PC-3 (cell line): ENCODE data around the gene OTOP1. TPM values are rescaled to one million over a fixed set of nuclear protein-coding genes. Genes with fewer than 3 reads are reported as not detected.
"Not testable (repeated sequence)": the region's sequence is repeated elsewhere in the genome, so short reads cannot be mapped to it uniquely, and the experiment has no call there.

Experiments used
- ATAC-seq: fragments of 200-7000 bp; cut with Tn5 transposase; 2 replicates; pipeline ENCODE4 v1.9.1; 2020; ENCODE audit warnings: mild to moderate bottlenecking, moderate library complexity
- BruUV-seq: library from RNA; stranded (reverse); fragments of 400-500 nt; replicated peaks from 2 replicates; lab custom pipeline; 2021; lab: Mats Ljungman, UMichigan
- CTCF ChIA-PET: fragments of 300-600 bp; sonication (Branson Sonifier 250); formaldehyde crosslinking; loops from one replicate; lab custom pipeline; 2022; ENCODE audit warnings: antibody characterized with exemption; lab: Charles Lee
- POLR2A ChIA-PET: fragments of 300-600 bp; sonication (Branson Sonifier 250); formaldehyde crosslinking; loops from one replicate; lab custom pipeline; 2022; ENCODE audit warnings: antibody characterized with exemption; ENCODE audit not compliant: unreplicated experiment; lab: Charles Lee
- DNase-seq: peaks from one replicate; pipeline ENCODE4 v3.0.0-alpha.2; 2015
- H2AFZ ChIP-seq: fragments of 300-600 bp; sonication (generic); 2 replicates; pipeline ENCODE4 v1.6.0; 2016; ENCODE audit warnings: antibody characterized with exemption, low read length
- H3F3A ChIP-seq: fragments of 300-600 bp; sonication (generic); one replicate; pipeline ENCODE4 v1.6.0; 2017; ENCODE audit warnings: antibody characterized with exemption, low read length, control low read depth, mild to moderate bottlenecking; ENCODE audit not compliant: unreplicated experiment
- H3K27ac ChIP-seq: fragments of 300-600 bp; sonication (generic); 2 replicates; pipeline ENCODE4 v1.5.1; 2016; ENCODE audit warnings: mild to moderate bottlenecking, low read length
- H3K27me3 ChIP-seq: fragments of 300-600 bp; sonication (generic); 2 replicates; pipeline ENCODE4 v1.6.1; 2016; ENCODE audit warnings: low read length, mixed read lengths
- H3K36me3 ChIP-seq: fragments of 300-600 bp; sonication (generic); 2 replicates; pipeline ENCODE4 v1.6.1; 2016; ENCODE audit warnings: low read depth, mixed run types, low read length, mixed read lengths
- H3K4me1 ChIP-seq: fragments of 300-600 bp; sonication (generic); 2 replicates; pipeline ENCODE4 v1.5.1; 2016; ENCODE audit warnings: low read length; ENCODE audit not compliant: insufficient read depth
- H3K4me2 ChIP-seq: fragments of 300-600 bp; sonication (generic); 2 replicates; pipeline ENCODE4 v1.6.0; 2016; ENCODE audit warnings: low read length
- H3K4me3 ChIP-seq: fragments of 300-600 bp; sonication (generic); 2 replicates; pipeline ENCODE4 v1.5.1; 2016; ENCODE audit warnings: mild to moderate bottlenecking, low read length, mixed read lengths
- H3K79me2 ChIP-seq: fragments of 300-600 bp; sonication (generic); 2 replicates; pipeline ENCODE4 v1.6.1; 2017; ENCODE audit warnings: low read length, mixed read lengths
- H3K9ac ChIP-seq: fragments of 300-600 bp; sonication (generic); 2 replicates; pipeline ENCODE4 v1.6.0; 2016; ENCODE audit warnings: mild to moderate bottlenecking, low read length
- H3K9me2 ChIP-seq: fragments of 300-600 bp; sonication (generic); replicated peaks from 2 replicates; pipeline ENCODE4 v1.6.1; 2016; ENCODE audit warnings: mixed run types, low read length, mixed read lengths
- H3K9me3 ChIP-seq: fragments of 300-600 bp; sonication (generic); 2 replicates; pipeline ENCODE4 v1.6.1; 2016; ENCODE audit warnings: low read length, mixed read lengths
- H4K20me1 ChIP-seq: fragments of 300-600 bp; sonication (generic); 2 replicates; pipeline ENCODE4 v1.6.1; 2016; ENCODE audit warnings: low read length, mixed read lengths
- CTCF ChIP-seq: fragments of 300-600 bp; sonication (generic); conservative IDR thresholded peaks from 2 replicates; pipeline ENCODE4 v1.5.1; 2017; ENCODE audit warnings: antibody characterized with exemption, low read depth, mild to moderate bottlenecking, low read length
- EZH2 ChIP-seq: fragments of 300-600 bp; sonication (generic); IDR thresholded peaks from one replicate; pipeline ENCODE4 v1.6.1; 2017; ENCODE audit warnings: antibody characterized with exemption, mild to moderate bottlenecking, low read length; ENCODE audit not compliant: unreplicated experiment
- EZH2phosphoT487 ChIP-seq: fragments of 300-600 bp; sonication (generic); IDR thresholded peaks from 2 replicates; pipeline ENCODE4 v1.6.1; 2018; ENCODE audit warnings: mild to moderate bottlenecking, antibody characterized with exemption, low read length, borderline replicate concordance
- intact Hi-C: fragments of 100-400 bp; cut with micrococcal nuclease; formaldehyde crosslinking; loops from 2 replicates; pipeline ENCODE4 v1.9.0; 2023
- total RNA-seq: library from RNA; depleted of rRNA; stranded (reverse); fragments of >200 nt; gene quantifications from 2 replicates; pipeline ENCODE4 v1.2.3, GENCODE V29; 2014

The OTOP1 gene
- total RNA-seq, 1 experiment from 2014 or later, result not detected

- no peaks in the 10 kb centered on the region for H3F3A ChIP-seq
- peak within 1 kb of the TSS; percentile 97 for H3K4me2 ChIP-seq
- H3K79me2 ChIP-seq, result peaks cover 11% of the 10 kb centered on the region
- no peaks in the 10 kb centered on the region for H3K27me3 ChIP-seq
- peak; percentile 94 for ATAC-seq
- peaks cover 13% of the 10 kb centered on the region for H3K4me1 ChIP-seq
- ChIA-PET CTCF (no interaction called here), POLR2A (interaction anchor here (0.6 kb wide), 2 partner anchors 50 to 1499 kb away, joined by 5 read pairs; no protein-coding TSS in a partner anchor)
- TSS peak; percentile 96 for BruUV-seq
- peak within 1 kb of the TSS; percentile 76 for H3K27ac ChIP-seq
- intact Hi-C loops, result no loop called here
- H3K9ac ChIP-seq, result peak within 1 kb of the TSS; percentile 97
- H3K9me2 ChIP-seq, result no peaks in the 10 kb centered on the region
- peak; percentile 88 for DNase-seq
- H3K9me3 ChIP-seq, result no peaks in the 10 kb centered on the region
- peak within 1 kb of the TSS; percentile 93 for H2AFZ ChIP-seq
- no peaks in the 10 kb centered on the region for H3K36me3 ChIP-seq
- peak within 1 kb of the TSS; percentile 94 for H3K4me3 ChIP-seq
- no peaks in the 10 kb centered on the region for H4K20me1 ChIP-seq
- TF ChIP-seq EZH2phosphoT487, result no peak
- TF ChIP-seq CTCF, result no peak
- no peak for TF ChIP-seq EZH2
Measured at GRCh38 chr4:4248029-4248884, 21.5 kb upstream of the OTOP1 start, which contains the start of gene TMEM128. Gene TMEM128, minus strand, starts transcription at chr4:4248223. Its CDS starts 21 bp downstream, at chr4:4248202.

- peak overlapping the region; percentile 76 for H3K27ac ChIP-seq
- DNase-seq, result peak; percentile 7
- CTCF ChIA-PET, result no interaction called here
- no peaks in the 10 kb centered on the region for H3K9me2 ChIP-seq
- POLR2A ChIA-PET, result no interaction called here
- H3K36me3 ChIP-seq, result no peaks in the 10 kb centered on the region
- H2AFZ ChIP-seq, result peak overlapping the region; percentile 93
- intact Hi-C loops, result no loop called here
- TF ChIP-seq EZH2phosphoT487 (no peak), CTCF (no peak), EZH2 (no peak)
- peaks cover 13% of the 10 kb centered on the region for H3K4me1 ChIP-seq
- BruUV-seq, result TSS peak; percentile 73
- peak overlapping the region; percentile 94 for H3K4me3 ChIP-seq
- H4K20me1 ChIP-seq, result no peaks in the 10 kb centered on the region
- H3K9ac ChIP-seq, result peak overlapping the region; percentile 97
- peak overlapping the region; percentile 97 for H3K4me2 ChIP-seq
- ATAC-seq, result no peak
- H3K79me2 ChIP-seq, result peaks cover 11% of the 10 kb centered on the region
- no peaks in the 10 kb centered on the region for H3F3A ChIP-seq
- no peaks in the 10 kb centered on the region for H3K27me3 ChIP-seq
- no peaks in the 10 kb centered on the region for H3K9me3 ChIP-seq
Measured at GRCh38 chr4:4247696-4248028, 20.9 kb upstream of the OTOP1 start.

GRCh38 chr4:4245172-4245571 is 18.4 kb upstream of the OTOP1 start:
- Histone ChIP-seq H3K9me3 (no peaks in the 10 kb centered on the region), H3K27me3 (no peaks in the 10 kb centered on the region), H3K9ac (no peak overlapping the region), H3K27ac (no peak overlapping the region), H3K36me3 (0 out of 2 replicates have a peak, but pooled peaks cover 2% of the 10 kb centered on the region), H4K20me1 (no peaks in the 10 kb centered on the region), H2AFZ (no peak overlapping the region), H3K4me3 (no peak overlapping the region), H3K9me2 (no peaks in the 10 kb centered on the region), H3F3A (no peaks in the 10 kb centered on the region), H3K79me2 (peaks cover 11% of the 10 kb centered on the region), H3K4me2 (no peak overlapping the region), H3K4me1 (peaks cover 13% of the 10 kb centered on the region)
- intact Hi-C loops, result no loop called here
- no TSS peak for BruUV-seq
- ChIA-PET CTCF (no interaction called here), POLR2A (no interaction called here)
- ATAC-seq (no peak), DNase-seq (no peak)
- TF ChIP-seq CTCF (no peak), EZH2 (no peak), EZH2phosphoT487 (no peak)

- H3K9ac ChIP-seq, H4K20me1 ChIP-seq, DNase-seq, BruUV-seq, H3K4me3 ChIP-seq, H2AFZ ChIP-seq, H3F3A ChIP-seq, H3K4me1 ChIP-seq, H3K27me3 ChIP-seq, ATAC-seq, H3K9me3 ChIP-seq, intact Hi-C loops, H3K4me2 ChIP-seq, H3K36me3 ChIP-seq, CTCF ChIA-PET, H3K79me2 ChIP-seq, H3K9me2 ChIP-seq, POLR2A ChIA-PET, H3K27ac ChIP-seq: not testable (repeated sequence)
Measured at GRCh38 chr4:4239551-4239950, 12.8 kb upstream of the OTOP1 start.
